Thoracic aorta (tissue), 2 donors: ENCODE data around the gene PSMC2. TPM values are rescaled to one million over a fixed set of nuclear protein-coding genes. Genes with fewer than 3 reads are reported as not detected.

Experiments
- total RNA-seq, 2 donors: library from RNA; depleted of rRNA; stranded (reverse); fragments of >200 nt; gene quantifications; one replicate each; pipeline versions ENCODE4 v1.1.0 to v1.2.3, GENCODE V29; 2016

The PSMC2 gene
- total RNA-seq, 2 donors from 2014 or later: 82.3 to 85.8 TPM

Other genes with a start within 250 kb of the PSMC2 start
- 10 to 100 TPM; 10.7 to 27.7 TPM for gene NAPEPLD, start 198.5 kb upstream of the PSMC2 start, total RNA-seq
- gene PMPCB, start 50.2 kb upstream of the PSMC2 start, total RNA-seq: 10 to 100 TPM; 37.8 to 42.0 TPM
- 10 to 100 TPM; 20.3 to 41.3 TPM for gene DNAJC2, start 2.9 kb upstream of the PSMC2 start, total RNA-seq
- not detected for gene SLC26A5, start 98.6 kb downstream of the PSMC2 start, total RNA-seq